ACC112 (cell line): ENCODE data around the gene KIAA0930.

Source experiments
- H2AFZ ChIP-seq: fragments of 200-600 bp; sonication (generic); one replicate; pipeline ENCODE4 v1.6.0; 2017; ENCODE audit warnings: antibody characterized with exemption, low read length; ENCODE audit not compliant: unreplicated experiment
- H3K27ac ChIP-seq: fragments of 200-600 bp; sonication (generic); 2 replicates; pipeline ENCODE4 v1.5.1; 2014; ENCODE audit warnings: low read depth, mild to moderate bottlenecking, antibody characterized with exemption, low read length, moderate library complexity
- H3K27me3 ChIP-seq: fragments of 200-600 bp; sonication (generic); 2 replicates; pipeline ENCODE4 v1.6.1; 2014; ENCODE audit warnings: mild to moderate bottlenecking, antibody characterized with exemption, low read length, moderate library complexity, mixed read lengths; ENCODE audit not compliant: insufficient read depth
- H3K36me3 ChIP-seq: fragments of 200-600 bp; sonication (generic); 2 replicates; pipeline ENCODE4 v1.6.1; 2016; ENCODE audit warnings: mild to moderate bottlenecking, antibody characterized with exemption, low read length, moderate library complexity, mixed read lengths; ENCODE audit not compliant: insufficient read depth
- H3K4me1 ChIP-seq: fragments of 200-600 bp; sonication (generic); one replicate; pipeline ENCODE4 v1.6.1; 2016; ENCODE audit warnings: low read length, mixed read lengths; ENCODE audit not compliant: insufficient read depth, unreplicated experiment, control insufficient read depth
- H3K4me3 ChIP-seq: fragments of 200-600 bp; sonication (generic); 2 replicates; pipeline ENCODE4 v1.5.1; 2014; ENCODE audit warnings: mild to moderate bottlenecking, low read depth, low read length
- H3K79me2 ChIP-seq: fragments of 200-600 bp; sonication (generic); one replicate; pipeline ENCODE4 v1.6.0; 2016; ENCODE audit warnings: low read length; ENCODE audit not compliant: control insufficient read depth, unreplicated experiment, insufficient read depth

KIAA0930 gene

GRCh38 chr22:45151503-45151902 lies 89.2 kb downstream of the KIAA0930 start:
- Histone ChIP-seq H3K79me2 (peaks cover 4% of the 10 kb centered on the region), H3K27me3 (no peaks in the 10 kb centered on the region)

GRCh38 chr22:45150139-45150538 lies 90.6 kb downstream of the KIAA0930 start:
- Histone ChIP-seq H3K27me3 (no peaks in the 10 kb centered on the region), H3K36me3 (peaks cover 11% of the 10 kb centered on the region), H3K4me3 (no peak overlapping the region), H3K27ac (no peak overlapping the region), H2AFZ (no peak overlapping the region), H3K79me2 (no peaks in the 10 kb centered on the region), H3K4me1 (peaks cover 6% of the 10 kb centered on the region)

More at GRCh38 chr22:45151503-45151902, 89.2 kb downstream of the KIAA0930 start:
- no peak overlapping the region for H3K4me3 ChIP-seq
- no peak overlapping the region for H2AFZ ChIP-seq
- peaks cover 11% of the 10 kb centered on the region for H3K4me1 ChIP-seq
- peaks cover 15% of the 10 kb centered on the region for H3K36me3 ChIP-seq
- H3K27ac ChIP-seq = no peak overlapping the region

- Histone ChIP-seq H3K27me3 (no peaks in the 10 kb centered on the region), H3K79me2 (no peaks in the 10 kb centered on the region), H3K36me3 (peaks cover 11% of the 10 kb centered on the region), H3K27ac (no peak overlapping the region), H3K4me3 (no peak overlapping the region), H3K4me1 (peaks cover 4% of the 10 kb centered on the region), H2AFZ (no peak overlapping the region)
These were observed 91.0 kb downstream of the KIAA0930 start for GRCh38 chr22:45149671-45150070.

- no peaks in the 10 kb centered on the region for H3K27me3 ChIP-seq
- no peaks in the 10 kb centered on the region for H3K79me2 ChIP-seq
- no peak overlapping the region for H3K27ac ChIP-seq
- H3K36me3 ChIP-seq = peaks cover 9% of the 10 kb centered on the region
- no peak overlapping the region for H3K4me3 ChIP-seq
- H2AFZ ChIP-seq = no peak overlapping the region
- H3K4me1 ChIP-seq = no peaks in the 10 kb centered on the region
These were observed 95.8 kb downstream of the KIAA0930 start for GRCh38 chr22:45144916-45145315.

GRCh38 chr22:45142376-45142775 lies 98.3 kb downstream of the KIAA0930 start:
- Histone ChIP-seq H3K27ac (no peak overlapping the region), H3K4me3 (no peak overlapping the region), H3K27me3 (no peaks in the 10 kb centered on the region), H2AFZ (no peak overlapping the region), H3K79me2 (no peaks in the 10 kb centered on the region), H3K4me1 (no peaks in the 10 kb centered on the region), H3K36me3 (no peaks in the 10 kb centered on the region)
